Ascending aorta (tissue), 2 donors: ENCODE results near the gene ASPSCR1. TPM values are rescaled to one million over a fixed set of nuclear protein-coding genes. Genes with fewer than 3 reads are reported as not detected.

Source experiments
- DNase-seq, 2 donors: peaks; one replicate each; pipeline ENCODE4 v3.0.0-alpha.2; 2019; ENCODE audit warnings: low spot score in 2 of 2
- H3K27ac ChIP-seq, 2 donors: fragments of 200-600 bp; sonication (generic); one replicate each; pipeline ENCODE4 v1.5.1; 2016 to 2017; ENCODE audit warnings: mild to moderate bottlenecking in 1 of 2
- H3K27me3 ChIP-seq: fragments of 200-600 bp; sonication (generic); one replicate; pipeline ENCODE4 v1.5.1; 2017
- H3K36me3 ChIP-seq, 2 donors: fragments of 200-600 bp; sonication (generic); one replicate each; pipeline ENCODE4 v1.5.1; 2016
- H3K4me1 ChIP-seq, 2 donors: fragments of 200-600 bp; sonication (generic); one replicate each; pipeline ENCODE4 v1.5.1; 2016 to 2017; ENCODE audit warnings: mild to moderate bottlenecking in 1 of 2
- H3K4me3 ChIP-seq, 2 donors: fragments of 200-600 bp; sonication (generic); one replicate each; pipeline ENCODE4 v1.5.1; 2016 to 2017; ENCODE audit warnings: mild to moderate bottlenecking in 1 of 2
- H3K9me3 ChIP-seq, 2 donors: fragments of 200-600 bp; sonication (generic); one replicate each; pipeline ENCODE4 v1.5.1; 2016
- intact Hi-C: fragments of 100-400 bp; cut with DNase I; formaldehyde crosslinking; loops from one replicate; pipeline ENCODE4 v1.15.1; 2023
- total RNA-seq: library from RNA; depleted of rRNA; stranded (reverse); fragments of >200 nt; gene quantifications from one replicate; pipeline ENCODE4 v1.1.0, GENCODE V29; 2016
- TF ChIP-seq, protein P1 (sequence below), 3 experiments: fragments of 200-600 bp in 2 of 3; fragments of 450-650 bp in 1 of 3; sonication (generic) in 2 of 3; IDR thresholded peaks; one replicate each; pipeline ENCODE4 v1.5.1; 2016 to 2019; ENCODE audit warnings: antibody characterized with exemption in 3 of 3, mild to moderate bottlenecking in 1 of 3, moderate library complexity in 1 of 3

ASPSCR1 gene
- total RNA-seq, 1 donor from 2014 or later, result 45.1 TPM

DNA sequence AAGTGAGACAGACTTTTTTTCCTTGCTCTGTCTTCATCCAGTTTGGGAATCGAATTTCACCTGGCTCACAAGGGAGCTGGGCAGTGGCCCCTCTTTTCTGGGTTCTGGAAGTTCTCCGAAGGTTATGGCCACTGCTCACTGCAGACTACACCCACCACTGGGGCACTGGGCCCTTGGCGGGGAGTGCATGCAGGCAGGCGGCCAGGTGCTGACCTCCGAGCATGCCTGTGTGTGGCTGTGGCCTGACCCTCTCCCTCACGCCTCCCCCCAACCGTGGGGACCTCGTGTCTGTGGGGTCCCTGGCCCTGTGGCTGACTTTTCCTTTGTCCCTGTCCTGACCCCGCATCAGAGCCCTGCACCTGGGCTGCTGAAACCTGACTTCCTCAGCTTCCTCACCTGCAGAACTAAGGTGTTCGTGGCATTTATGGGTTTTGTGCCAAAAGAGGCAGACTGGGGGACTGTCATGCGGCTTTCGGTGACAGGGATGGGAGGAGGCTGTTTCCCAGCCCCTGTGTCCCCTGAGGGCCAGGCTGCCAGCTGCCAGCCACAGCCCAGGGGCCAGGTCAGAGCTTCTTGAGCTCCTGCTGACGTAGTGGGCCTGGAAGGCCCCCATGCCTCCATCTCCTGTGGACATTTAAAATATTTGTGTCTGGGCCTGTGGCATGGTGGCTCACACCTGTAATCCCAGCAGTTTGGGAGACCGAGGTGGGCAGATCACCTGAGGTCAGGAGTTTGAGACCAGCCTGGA lies 21.4 kb downstream of the ASPSCR1 start:
- H3K36me3 ChIP-seq, result peaks cover 13% of the 10 kb centered on the region in 2 donors
- no peaks in the 10 kb centered on the region for H3K9me3 ChIP-seq
- TF ChIP-seq, protein P1, sequence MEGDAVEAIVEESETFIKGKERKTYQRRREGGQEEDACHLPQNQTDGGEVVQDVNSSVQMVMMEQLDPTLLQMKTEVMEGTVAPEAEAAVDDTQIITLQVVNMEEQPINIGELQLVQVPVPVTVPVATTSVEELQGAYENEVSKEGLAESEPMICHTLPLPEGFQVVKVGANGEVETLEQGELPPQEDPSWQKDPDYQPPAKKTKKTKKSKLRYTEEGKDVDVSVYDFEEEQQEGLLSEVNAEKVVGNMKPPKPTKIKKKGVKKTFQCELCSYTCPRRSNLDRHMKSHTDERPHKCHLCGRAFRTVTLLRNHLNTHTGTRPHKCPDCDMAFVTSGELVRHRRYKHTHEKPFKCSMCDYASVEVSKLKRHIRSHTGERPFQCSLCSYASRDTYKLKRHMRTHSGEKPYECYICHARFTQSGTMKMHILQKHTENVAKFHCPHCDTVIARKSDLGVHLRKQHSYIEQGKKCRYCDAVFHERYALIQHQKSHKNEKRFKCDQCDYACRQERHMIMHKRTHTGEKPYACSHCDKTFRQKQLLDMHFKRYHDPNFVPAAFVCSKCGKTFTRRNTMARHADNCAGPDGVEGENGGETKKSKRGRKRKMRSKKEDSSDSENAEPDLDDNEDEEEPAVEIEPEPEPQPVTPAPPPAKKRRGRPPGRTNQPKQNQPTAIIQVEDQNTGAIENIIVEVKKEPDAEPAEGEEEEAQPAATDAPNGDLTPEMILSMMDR (IDR thresholded peaks at IDR 0.05), result no peak
- no peak for DNase-seq
- intact Hi-C loops, result no loop called here
- H3K4me1 ChIP-seq, result peaks cover 9 to 15% of the 10 kb centered on the region in 2 donors
- no peak overlapping the region for H3K27ac ChIP-seq
- H3K4me3 ChIP-seq, result no peak overlapping the region
- H3K27me3 ChIP-seq, result no peaks in the 10 kb centered on the region

DNA sequence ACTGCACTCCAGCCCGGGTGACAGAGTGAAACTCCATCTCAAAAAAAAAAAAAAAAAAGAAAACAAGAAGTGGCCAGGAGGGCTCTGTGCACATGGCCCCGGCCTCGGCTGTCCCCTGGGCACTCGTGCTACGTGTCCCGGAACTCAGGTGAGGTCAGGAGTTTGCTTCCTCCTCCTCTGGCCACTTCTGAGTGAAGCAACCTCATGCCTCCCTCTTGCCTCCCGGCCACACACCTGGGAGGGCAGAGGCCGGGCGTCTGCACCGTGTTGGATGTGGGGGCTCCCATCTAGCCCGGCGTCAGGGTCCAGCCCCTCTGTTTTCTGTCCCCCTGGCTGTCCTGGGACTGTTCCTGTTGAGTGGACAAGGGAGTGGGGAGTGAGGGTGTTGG lies 22.2 kb downstream of the ASPSCR1 start:
- intact Hi-C loops, result no loop called here
- H3K4me3 ChIP-seq, result no peak overlapping the region
- TF ChIP-seq, protein P1 (IDR thresholded peaks at IDR 0.05), result no peak
- peaks cover 12 to 22% of the 10 kb centered on the region in 2 donors for H3K4me1 ChIP-seq
- H3K27me3 ChIP-seq, result no peaks in the 10 kb centered on the region
- no peak overlapping the region for H3K27ac ChIP-seq
- H3K36me3 ChIP-seq, result peaks cover 13% of the 10 kb centered on the region in 2 donors
- no peaks in the 10 kb centered on the region for H3K9me3 ChIP-seq
- DNase-seq, result no peak

DNA sequence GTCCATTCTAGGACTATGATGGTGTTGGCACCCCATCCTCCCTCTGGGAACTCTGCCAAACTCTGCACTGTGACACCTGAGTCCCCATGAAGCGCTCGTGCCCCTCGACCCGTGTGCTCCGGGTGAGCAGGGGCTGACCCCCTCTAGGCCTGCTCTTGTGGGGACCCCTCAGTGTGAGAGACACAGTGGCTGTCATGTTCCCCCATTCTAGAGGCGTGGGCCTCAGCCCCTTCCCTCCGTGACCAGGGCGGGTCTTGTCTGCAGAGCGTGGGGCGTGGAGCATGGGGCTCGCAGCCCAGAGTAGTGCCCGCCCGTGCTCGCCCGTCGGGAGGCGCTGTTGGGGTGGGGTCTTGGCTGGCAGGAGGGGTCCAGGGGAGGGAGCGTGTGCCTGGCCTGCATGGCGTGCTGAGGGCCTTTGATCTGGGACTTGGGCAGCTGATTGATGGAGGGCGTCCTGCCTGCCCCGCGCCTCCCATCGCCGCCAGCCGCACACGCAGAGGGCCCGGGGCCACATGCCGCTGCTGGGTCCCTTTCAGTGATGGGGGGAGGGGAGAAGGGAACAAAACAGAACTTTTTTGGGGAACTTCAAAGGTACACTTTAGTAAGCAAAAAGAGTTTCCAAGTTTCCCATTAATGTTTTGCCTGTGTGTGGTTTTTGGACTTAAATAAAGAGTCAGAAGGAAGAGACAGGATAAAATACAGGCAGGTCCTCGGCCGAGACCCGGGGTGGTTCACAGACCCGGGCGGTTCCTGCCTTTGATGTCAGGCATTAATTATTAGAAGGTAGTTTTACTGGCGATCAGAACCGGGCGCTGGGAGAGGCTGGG lies 22.8 kb downstream of the ASPSCR1 start:
- intact Hi-C loops, result no loop called here
- TF ChIP-seq, protein P1 (IDR thresholded peaks at IDR 0.05), result no peak
- Histone ChIP-seq H3K4me1 (peaks cover 12 to 26% of the 10 kb centered on the region in 2 donors), H3K9me3 (no peaks in the 10 kb centered on the region), H3K27ac (no peak overlapping the region), H3K36me3 (peaks cover 13% of the 10 kb centered on the region in 2 donors), H3K27me3 (no peaks in the 10 kb centered on the region), H3K4me3 (no peak overlapping the region)
- DNase-seq, result no peak

DNA sequence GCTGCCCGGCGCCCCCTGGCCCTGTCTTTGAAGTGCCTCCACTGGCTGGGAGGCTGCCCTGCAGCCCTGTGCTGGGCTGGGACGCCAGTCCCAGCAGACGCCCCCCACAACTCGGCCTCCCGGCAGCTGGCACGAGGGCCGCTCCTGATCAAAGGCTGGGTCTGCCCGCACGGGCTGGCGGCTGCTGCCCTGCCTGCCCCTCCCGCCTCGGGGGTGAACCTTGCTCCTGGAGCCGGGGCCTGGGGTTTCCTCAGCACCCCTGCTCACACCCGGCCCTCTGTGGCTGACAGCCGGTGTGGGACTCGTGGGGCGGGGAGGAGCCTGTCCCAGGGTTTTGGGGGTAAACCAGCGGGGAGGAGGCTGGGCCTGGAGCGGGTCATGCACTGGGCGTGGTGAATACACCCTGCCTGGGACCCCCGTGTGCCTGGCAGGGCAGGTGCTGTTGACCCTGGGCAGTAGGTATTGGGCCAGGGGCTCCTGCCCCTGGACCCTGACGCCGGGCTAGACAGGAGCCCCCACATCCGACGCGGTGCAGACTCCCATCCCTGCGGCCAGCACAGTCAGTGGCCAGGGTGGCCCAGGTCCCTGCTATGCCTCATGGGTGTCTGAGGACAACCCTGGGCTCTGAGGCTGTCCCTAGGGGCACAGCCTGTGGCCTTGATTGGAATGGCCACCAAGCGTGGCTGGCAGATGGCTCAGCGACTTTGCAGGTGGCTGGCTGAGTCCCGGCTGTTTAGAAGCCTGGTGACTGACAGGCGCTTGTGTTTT lies 23.6 kb downstream of the ASPSCR1 start:
- intact Hi-C loops, result no loop called here
- Histone ChIP-seq H3K27ac (no peak overlapping the region), H3K4me3 (no peak overlapping the region), H3K36me3 (peaks cover 9 to 13% of the 10 kb centered on the region in 2 donors), H3K4me1 (peaks cover 12 to 31% of the 10 kb centered on the region in 2 donors), H3K27me3 (no peaks in the 10 kb centered on the region), H3K9me3 (no peaks in the 10 kb centered on the region)
- DNase-seq, result no peak
- TF ChIP-seq, protein P1 (IDR thresholded peaks at IDR 0.05), result no peak

DNA sequence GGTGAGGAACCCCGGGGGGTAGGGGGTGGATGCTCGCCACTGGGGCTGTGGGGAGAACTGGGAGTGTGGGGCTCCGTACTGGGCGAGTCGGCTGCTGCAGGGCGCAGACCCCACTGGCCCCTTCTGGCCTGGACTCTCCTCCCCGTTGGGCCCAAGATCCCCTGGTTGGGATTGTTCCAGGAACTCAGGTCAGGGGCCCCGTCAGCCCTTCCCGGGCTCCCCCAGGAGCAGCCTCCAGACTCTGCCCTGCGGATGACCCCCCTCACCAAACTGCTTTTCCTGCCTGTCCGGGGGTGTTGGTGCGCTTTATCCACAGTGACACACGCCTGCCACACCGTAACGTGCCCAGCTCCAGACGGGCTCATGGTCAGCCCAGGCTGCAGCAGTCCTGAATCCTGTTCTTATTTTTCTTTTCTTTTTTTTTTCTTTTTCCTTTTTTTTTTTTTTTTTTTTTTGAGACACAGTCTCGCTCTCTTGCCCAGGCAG lies 24.2 kb downstream of the ASPSCR1 start:
- TF ChIP-seq, protein P1 (IDR thresholded peaks at IDR 0.05), result no peak
- no peaks in the 10 kb centered on the region for H3K9me3 ChIP-seq
- H3K27me3 ChIP-seq, result no peaks in the 10 kb centered on the region
- no peak overlapping the region for H3K27ac ChIP-seq
- intact Hi-C loops, result no loop called here
- H3K4me1 ChIP-seq, result peaks cover 13 to 34% of the 10 kb centered on the region in 2 donors
- H3K36me3 ChIP-seq, result peaks cover 7% of the 10 kb centered on the region in 2 donors
- DNase-seq, result no peak
- H3K4me3 ChIP-seq, result no peak overlapping the region
